Fibroblast of gingiva (primary cell): ENCODE measurements around the gene MRNIP.
"Not testable (repeated sequence)": the region's sequence is repeated elsewhere in the genome, so short reads cannot be mapped to it uniquely, and the experiment has no call there.

Experiments
- DNase-seq: peaks from one replicate; pipeline ENCODE4 v3.0.0-alpha.2; 2011; ENCODE audit warnings: low read depth

The MRNIP gene

DNA sequence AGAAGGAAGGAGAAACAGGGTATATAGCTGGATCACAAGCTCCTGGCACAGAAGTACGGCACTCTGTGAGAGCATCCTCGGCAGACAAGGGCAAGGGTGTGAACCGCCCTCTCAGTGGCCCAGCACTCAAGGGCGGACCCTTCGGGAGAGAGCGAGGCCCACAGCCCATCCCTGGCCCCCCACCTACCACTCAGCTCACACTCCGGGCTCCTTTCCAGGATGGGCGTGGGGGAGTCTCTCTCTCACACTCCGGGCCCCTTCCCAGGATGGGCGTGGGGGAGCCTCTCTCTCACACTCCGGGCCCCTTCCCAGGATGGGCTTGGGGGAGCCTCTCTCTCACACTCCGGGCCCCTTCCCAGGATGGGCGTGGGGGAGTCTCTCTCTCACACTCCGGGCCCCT, 12.9 kb upstream of the MRNIP start:
- DNase-seq, result not testable (repeated sequence)

DNA sequence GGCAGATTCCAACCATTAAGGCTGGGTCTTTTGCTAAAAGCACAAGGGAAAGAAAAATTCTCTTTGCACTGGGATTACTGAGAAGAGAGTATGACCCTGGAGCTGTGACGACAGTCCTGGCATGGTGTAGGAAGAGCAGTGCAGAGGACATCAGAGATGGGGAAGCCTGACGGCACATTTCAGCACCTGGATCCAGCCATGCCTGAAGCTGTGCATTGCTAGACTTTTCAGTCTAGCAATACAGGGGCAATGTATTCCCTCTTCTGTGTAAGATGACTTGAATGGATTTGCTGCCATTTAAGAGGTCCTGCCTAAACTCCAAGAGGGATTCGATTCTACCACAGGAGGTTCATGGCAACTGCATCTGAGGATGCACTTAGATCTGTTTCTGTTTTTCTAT, 12.3 kb upstream of the MRNIP start:
- DNase-seq, result no peak

DNA sequence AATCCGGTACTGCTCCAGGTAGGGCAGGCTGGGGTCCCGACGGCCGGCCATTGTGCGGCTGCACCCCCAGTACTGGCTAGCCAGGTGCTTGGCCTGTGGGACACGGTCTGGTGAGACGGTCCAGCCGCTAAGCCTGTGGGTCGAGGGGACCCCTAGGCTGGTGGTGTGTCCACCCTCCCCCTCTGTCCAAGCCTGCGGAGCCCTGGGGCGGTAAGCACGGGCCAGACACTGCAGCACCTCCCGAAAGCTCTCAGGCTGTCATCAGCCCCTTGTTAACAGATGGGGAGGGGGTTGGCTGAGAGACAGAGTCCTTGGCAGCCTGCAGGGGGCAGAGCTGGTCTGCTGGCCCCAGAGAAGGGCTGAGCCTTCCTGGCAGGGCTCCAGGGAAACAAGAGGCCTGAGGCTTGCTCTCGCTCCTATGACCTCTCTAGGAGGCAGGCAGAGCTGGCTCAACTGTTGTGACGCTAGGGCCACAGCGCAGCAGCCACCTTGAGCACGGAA, 11.8 kb upstream of the MRNIP start:
- no peak for DNase-seq

DNA sequence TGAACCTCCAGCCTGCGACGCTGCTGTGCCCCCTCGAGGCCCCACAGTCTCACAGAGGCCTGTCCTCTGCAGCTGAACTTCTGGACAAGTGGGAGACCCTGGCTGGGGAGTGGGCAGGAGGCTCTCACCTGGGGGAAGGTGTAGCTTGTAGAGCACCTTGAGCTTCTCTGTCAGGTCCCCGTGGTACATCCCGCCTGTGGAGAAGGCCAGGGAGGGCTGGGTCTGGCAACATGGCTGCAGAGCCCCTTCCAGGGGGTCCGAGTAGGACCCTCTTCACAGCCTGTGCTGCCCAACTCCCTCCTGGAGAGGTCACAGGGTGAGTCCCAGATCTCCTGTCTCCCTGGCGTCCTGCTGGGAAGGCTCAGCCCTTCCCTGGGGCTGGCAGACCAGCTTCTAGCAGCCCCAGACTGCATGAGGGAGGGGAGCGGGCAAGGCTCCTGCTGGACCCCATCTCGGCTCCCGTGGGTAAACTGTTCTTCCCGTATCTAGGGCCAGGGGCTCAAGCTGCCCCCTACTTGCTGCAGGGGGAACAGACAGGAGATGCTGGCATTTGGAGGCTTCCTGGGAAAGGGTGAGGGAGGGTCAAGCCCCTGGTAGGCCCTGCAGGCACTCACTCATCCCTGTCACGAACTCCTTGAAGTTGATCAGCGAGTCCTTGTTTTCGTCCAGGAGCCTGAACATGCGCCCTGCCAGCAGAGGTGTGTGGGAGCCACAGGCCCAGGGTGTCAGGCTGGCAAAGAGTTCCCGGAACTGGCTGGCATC, 11.2 kb upstream of the MRNIP start:
- no peak for DNase-seq

DNA sequence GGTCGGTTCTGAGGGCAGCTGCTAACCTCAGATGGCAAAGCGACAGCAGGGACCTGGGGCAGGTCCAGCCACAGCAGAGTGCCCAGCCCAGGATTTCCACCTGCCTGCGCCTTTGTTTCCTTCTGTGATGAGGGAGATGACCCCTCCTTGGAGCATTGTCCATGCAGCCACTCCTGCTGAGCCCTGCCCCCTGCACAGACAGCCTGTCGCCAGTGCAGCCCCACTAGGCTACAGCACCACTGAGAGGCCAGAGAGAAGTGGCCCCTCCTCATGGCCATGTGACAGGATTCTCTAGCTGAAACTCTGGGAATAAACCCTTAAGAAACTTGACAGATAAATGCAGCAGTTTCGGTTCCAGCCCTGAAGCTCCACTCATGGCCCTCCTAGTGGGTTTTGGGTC, 10.5 kb upstream of the MRNIP start:
- DNase-seq, result no peak

DNA sequence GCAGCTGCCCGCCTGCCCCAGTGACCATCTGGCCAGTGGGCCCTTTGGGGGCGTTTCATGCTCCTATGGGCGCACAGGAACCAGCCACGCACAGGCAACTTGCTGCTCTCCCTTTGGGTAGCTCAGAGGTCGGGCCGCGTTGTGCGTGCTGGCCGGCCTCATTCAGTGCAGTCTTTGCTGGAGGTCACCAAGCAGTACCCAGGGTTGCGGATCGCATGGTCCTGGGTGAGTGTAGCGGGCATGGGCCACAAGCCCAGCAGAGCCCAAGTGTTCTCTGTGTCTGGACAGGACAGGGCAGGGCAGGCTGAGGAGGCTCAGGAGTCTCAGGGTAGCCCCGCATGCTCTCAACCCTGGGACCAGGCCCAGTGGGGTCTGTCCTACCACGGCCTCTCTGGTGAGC, 9.9 kb upstream of the MRNIP start:
- no peak for DNase-seq

DNA sequence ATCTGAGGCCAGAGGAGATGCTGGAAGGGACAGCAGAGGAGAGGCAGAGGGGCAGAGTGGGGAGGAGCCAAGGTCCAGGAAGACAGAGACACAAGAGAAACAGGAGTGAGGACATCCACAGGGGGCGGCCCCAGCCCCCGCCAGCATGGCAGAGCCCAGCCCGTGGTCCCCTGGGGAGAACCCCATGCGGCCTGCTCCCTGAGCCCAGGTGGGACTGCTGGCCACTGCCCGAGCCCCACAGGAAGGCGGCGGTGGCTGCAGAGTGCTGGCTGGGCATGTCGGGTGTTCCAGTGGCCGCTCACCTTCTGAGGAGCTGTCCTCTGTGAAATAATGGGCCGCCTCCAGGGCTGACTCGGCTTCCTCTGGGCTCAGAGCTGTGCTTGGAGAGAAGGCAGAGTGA, 8.9 kb upstream of the MRNIP start:
- DNase-seq, result no peak

DNA sequence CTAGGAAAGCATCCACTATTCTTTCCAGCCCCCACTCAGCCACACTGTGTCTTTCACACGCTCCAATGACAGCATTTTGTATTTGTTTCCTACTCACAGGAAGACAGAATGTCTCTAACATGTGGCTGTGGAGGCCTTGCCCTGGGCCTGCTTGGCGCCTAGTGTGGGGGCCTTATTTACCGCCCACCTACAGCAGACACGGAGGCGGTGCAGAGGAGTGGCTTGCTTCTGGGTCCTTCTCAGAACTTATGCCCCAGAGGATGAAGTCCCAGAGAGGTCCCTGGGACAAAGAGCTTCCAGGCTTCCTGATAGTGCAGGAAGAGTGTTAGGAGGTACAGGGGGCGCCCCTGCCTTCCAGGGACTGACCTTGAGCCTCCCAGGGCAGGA, 8.5 kb upstream of the MRNIP start:
- no peak for DNase-seq

DNA sequence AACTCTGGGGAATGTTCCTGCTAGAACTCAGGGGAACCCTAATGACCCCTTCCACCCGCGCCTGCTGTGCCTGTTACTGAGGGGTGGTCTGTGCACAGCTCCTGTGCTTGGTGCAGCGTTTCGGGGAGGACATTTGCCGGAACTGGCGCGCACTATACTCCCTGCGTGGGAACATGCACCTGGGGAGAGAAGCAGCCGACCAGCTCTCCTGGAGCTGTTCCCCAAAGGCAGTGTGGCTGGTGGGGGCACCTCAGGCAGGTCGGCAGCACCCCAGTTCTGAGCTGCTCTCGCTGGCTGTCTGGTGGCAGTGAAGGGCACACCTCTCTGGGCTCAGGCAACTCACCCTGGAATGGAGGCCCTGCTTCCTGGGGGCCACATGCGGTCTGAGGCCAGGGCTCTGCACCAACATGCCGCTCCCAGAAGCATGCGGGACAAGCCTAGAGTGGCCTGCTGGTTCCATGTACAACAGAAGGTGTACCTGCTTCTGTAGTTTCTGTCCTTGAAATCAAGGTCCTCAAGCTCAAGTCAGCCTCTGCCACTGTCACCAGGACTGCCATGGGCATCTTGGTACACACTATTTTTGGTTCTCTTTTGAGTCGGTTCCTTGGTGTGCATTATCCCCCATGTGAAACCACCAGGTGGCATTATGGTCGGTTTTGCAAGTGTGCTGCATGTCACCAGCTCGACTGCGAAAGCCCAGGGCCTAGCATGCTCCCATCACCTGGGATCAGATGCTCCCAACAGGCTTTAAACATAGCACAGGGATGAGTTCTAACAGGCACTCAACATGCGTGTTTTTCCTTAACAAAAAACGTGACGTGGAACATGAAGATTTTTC, 7.8 kb upstream of the MRNIP start:
- no peak for DNase-seq

DNA sequence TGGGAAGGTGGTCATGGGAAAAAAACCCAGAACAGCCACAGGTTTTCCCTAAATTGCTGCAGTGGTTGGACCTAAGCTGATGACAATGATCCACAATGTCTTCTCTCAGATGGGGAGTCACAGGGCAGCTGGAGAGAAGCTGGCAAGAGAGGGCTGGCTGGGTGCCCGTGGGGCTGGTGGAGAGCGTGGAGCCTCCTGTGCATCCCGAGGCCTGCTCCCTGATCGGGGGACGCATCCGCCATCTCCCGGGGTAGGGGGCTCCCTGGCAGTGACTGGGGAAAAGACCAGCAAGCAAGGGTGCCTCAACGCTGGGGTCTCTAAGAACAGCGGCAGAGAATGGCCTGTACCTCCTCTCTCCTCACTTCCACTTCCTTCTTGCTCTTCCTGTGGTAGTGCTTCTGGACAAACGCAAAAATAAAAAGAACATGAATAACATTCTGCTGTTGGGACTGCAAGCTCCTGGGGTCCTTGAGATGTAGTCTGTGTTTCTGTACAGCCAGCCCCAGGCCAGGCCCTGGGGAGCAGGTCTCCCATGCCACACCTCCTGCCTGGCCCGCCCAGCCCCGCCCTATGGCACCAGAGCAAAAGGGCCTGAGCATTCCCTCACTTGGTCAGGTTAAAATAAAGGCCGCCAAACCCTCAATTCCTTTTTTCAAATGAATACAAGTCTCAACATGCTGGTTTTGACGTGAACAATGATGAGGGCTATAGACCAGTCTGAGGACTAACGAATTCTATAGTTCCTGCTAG, 7.0 kb upstream of the MRNIP start:
- DNase-seq, result no peak

DNA sequence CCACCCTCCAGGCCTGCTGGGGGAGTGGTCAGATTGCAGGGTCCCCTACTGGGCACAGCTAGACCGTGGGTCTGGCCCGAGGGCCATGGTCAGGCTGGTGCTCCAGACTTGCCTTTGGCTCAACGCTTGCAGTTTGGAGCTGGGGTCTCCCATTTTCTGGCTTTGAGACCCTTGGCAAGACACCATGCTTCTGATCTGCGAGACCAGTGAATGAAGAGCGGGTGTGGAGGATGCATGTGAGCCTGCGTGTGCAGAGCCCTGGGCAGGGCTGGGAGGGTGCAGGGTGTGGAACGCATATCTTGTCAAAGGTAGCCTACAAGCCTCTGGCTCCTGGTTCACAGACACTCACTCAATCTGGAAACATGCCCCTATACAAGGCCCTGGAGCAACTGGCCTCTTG, 6.1 kb upstream of the MRNIP start:
- no peak for DNase-seq

DNA sequence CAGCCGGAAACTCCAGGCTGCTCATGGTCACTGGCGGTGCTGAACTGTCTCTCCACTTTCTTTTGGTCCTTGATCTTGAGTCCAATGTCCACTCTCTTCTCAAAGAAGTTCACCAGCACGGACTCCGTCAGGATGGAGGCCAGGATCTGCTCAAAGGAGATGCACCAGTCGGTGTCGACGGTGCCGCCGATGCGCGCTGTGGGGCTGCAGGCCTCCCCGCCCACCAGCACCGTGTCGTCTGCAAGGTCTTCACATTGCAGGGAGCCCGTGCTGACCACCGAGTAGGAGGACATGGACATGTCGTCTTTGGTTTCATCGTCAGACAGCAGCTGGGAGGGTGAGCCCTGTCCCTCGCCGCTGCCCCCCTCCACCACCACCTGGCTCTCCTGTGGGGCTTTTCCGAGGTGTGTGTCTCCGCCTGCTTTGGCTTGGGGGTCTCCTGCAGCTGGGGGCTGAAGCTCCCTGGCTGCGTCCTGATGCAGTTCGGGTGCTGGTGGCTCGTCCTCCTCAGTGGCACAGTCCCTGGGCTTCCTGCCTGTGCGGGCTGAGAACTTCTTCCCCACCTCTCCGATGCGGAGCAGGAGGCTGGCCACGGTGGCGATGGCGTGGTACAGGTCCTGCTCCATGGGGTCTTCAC, 5.0 kb upstream of the MRNIP start:
- DNase-seq, result no peak

DNA sequence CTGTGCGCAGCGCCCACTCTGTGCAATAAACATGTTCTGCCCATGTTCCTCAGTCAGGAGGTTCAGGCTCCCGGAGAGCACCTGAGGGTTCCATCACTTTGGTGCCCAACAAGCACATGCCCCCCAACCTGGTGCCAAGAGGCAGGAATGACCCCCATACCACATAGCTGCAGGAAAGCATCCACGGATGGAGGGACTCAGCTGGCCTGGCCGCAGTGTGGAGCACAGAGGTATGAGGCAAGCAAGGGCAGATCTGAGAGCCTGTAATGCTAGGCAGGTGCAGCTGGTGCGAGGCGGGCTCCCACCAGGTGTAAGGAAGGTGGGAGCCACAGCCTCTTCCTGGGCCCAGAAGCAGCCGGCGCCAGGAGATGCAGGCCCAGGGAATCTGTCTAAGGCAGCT, 4.3 kb upstream of the MRNIP start:
- no peak for DNase-seq

DNA sequence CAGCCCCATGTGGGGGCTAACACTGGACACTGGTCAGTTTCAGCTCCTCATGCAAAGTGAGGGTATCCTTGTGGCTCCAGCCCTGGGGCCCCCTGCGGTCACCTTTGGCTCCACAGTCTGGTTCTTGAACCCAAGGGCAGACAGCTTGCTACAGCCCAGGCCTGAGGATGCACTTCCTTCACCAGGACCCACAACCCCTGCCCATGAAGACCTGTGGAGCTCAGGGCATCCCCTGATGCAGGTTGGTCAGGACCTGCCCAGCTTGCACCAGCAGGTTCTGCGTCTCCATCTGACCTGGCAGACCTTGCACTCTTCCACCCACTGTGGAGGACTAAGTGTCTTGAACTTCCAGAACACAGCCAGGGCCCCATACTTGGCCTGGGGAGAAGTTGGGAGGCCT, 3.7 kb upstream of the MRNIP start:
- DNase-seq, result no peak

DNA sequence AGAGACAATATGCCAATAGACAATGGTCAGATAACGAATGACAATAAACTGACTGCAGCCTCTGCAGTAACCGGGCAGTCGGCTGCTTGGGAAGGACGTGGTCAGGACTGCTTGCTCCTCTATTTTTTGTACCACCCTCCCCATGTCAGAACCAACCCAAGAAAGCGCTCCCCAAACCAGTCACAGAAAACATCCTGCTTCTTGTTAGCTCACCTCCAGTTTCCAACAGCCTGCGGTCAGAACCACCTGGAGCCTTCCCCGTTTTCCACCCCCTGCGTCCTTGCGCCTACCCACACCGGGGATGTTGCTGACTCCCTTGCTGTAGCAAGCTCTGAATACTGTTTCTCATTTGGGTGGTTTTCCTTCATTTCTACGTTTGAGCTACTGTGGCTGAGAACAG, 1.7 kb upstream of the MRNIP start:
- DNase-seq, result no peak

DNA sequence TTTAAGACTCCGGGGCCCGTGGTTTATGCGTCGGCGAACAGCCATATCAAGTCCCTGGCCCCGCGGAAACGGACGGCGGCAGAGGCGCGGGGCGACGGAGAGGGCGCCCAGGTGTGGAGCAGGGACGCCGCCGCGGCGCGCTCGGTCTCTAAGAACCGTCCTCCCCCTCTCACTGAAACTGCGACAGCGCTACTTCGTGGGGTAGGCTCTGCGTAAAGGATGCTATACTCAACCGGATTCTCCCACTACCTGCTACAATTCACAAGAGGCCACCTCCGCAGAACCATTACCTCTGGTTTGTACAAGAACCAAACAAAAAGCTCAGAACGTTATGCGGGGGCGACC, 404 bp downstream of the MRNIP start:
- no peak for DNase-seq

DNA sequence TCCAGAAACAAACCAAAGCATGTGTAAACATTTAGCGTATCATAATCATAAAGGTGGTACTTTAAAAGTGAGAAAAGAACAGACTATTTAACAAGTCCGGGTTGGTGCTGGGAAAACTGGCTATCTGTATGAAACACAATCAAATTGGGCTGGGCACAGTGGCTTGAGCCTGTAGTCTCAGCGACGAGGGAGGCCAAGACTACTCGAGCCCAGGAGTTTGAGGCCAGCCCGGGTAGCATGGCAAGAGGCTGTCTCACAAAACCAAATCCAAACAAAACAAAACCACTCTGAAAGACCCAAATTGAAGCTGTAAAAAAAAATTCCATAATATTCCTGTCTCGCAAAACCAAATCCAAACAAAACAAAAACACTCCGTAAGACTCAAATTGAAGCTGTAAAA, 4.3 kb downstream of the MRNIP start:
- DNase-seq, result no peak

DNA sequence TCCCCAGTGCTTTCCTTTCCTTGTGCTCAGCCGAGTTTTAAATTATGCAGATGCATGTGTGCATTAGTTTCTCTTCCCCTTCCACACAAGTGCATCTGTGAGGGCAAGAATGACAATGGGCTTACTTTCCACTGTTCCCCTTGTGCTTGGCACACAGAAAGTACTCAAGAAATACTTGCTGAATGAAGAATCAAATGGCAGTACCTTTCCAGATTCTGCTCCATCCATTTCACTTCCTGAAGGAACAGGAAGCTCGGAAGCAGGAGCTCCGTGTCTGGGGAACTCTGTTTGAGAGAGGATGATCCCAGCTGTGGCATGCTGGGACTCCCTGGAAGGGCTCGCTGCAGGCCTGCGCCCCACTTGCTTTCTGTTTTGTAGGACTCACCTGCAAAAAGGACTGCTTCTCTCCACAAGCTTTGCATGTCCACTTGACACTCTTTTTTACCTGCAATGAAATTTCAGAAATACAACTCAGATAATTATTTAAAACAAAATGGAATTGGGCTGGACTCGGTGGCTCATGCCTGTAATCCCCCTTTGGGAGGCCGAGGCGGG, 5.5 kb downstream of the MRNIP start:
- no peak for DNase-seq

DNA sequence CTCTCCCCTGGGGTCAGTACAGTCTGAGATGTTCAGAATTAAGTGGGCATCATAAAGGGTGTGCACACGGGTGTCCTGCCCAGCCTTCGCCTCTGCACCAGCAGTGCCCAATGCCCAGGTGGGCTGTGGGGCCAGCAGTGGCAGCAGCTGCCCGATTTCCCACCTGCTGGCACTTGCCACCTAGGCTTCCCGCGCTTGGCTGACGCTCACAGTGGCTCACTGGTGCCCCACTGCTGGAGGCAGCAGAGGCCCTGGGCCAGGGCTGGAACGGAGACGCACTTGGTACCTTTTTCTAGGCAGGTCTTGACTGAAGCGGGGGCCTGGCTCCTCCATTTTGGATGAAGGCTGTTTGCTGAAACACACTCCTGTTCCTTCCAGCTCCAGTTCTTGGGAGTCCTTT, 17.0 kb downstream of the MRNIP start:
- no peak for DNase-seq

DNA sequence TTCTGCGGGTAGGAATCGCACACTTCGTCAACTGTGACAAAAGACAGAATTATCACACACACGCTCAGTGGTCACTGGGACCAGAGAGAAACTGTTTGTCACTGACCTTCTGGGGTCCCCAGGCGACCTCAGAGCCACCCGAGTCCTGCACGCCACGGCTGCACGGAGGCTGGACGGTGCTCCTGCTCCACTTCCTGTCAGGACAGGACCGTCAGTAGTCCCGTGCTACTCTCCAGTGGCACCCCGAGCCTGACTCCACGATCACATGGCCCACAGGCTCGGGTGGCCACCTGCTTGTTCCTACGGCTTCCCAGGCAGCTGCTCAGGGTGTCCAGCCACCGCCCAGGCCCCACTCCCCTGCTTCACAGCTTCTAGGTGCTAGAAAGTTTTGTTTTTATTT, 17.9 kb downstream of the MRNIP start:
- no peak for DNase-seq

DNA sequence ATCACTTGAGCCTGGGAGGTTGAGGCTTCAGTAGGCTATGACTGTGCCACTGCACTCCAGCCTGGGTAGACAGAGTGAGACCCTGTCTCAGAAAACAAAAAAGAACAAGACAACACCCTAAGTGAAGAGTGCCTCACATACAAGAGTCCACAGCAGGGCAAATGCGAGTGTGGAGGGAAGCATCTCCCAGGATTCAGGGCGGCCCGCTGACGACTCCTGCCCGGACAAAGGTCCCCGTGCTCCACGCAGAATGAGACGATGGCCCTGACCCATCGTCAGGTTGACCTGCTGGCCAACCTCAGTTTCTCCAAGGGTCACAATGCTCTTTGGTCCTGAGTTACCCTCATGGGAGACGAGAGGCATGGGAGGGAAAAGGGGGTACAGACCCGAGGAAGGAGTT, 18.3 kb downstream of the MRNIP start:
- no peak for DNase-seq
